HCT116 (cell line): ENCODE measurements around the gene BCAS4. TPM values are rescaled to one million over a fixed set of nuclear protein-coding genes. Genes with fewer than 3 reads are reported as not detected.

ENCODE experiments used
- ATAC-seq: fragments of 200-7000 bp; cut with Tn5 transposase; 2 replicates; pipeline ENCODE4 v1.9.1; 2020; ENCODE audit warnings: mild to moderate bottlenecking, moderate library complexity
- BruUV-seq: library from RNA; stranded (reverse); fragments of 400-500 nt; replicated peaks from 2 replicates; lab custom pipeline; 2021; lab: Mats Ljungman, UMichigan
- CTCF ChIA-PET: fragments of 300-600 bp; sonication (Branson Sonifier 250); formaldehyde crosslinking; loops from one replicate; lab custom pipeline; 2021; ENCODE audit warnings: antibody characterized with exemption; lab: Charles Lee
- POLR2A ChIA-PET: fragments of 300-600, 350-600 bp; sonication (Branson Sonifier 250); formaldehyde crosslinking; loops from one replicate; lab custom pipeline; 2021; ENCODE audit warnings: antibody characterized with exemption; lab: Charles Lee
- RAD21 ChIA-PET, 2 experiments: fragments of 300-600 bp; sonication (Branson Sonifier 250); formaldehyde crosslinking; loops; one replicate each; lab custom pipeline; 2023; ENCODE audit warnings: low total read pairs in 2 of 2; ENCODE audit not compliant: uncharacterized antibody in 2 of 2, unreplicated experiment in 2 of 2, low non-redundant PET in 1 of 2; lab: Charles Lee
- DNase-seq: peaks from one replicate; pipeline ENCODE4 v3.0.0-alpha.2; 2010; ENCODE audit warnings: low read depth, low spot score
- H2AFZ ChIP-seq: fragments of 200-600 bp; shearing (Covaris generic), sonication (generic); 2 replicates; pipeline ENCODE4 v1.6.1; 2017; ENCODE audit warnings: low read depth, mixed run types, mixed read lengths, antibody characterized with exemption, low read length; ENCODE audit not compliant: poor library complexity, severe bottlenecking
- H3K27ac ChIP-seq: 2 replicates; pipeline ENCODE4 v1.5.1; 2012; ENCODE audit warnings: low read depth, low read length
- H3K27me3 ChIP-seq: fragments of 200-600 bp; sonication (generic); 2 replicates; pipeline ENCODE4 v1.6.1; 2016; ENCODE audit warnings: mixed run types, low read length, mixed read lengths; ENCODE audit not compliant: insufficient read depth
- H3K36me3 ChIP-seq, 2 experiments: fragments of 200-500 bp in 1 of 2; fragments of 200-600 bp in 1 of 2; sonication (Bioruptor generic) in 1 of 2; sonication (generic) in 1 of 2; 2 replicates each; pipeline versions ENCODE4 v1.5.1 to v1.6.1; 2014 to 2016; ENCODE audit warnings: low read length in 2 of 2, inconsistent platforms in 1 of 2, mixed read lengths in 1 of 2, mixed run types in 1 of 2; ENCODE audit not compliant: insufficient read depth in 2 of 2, control insufficient read depth in 1 of 2
- H3K4me1 ChIP-seq, 2 experiments: fragments of 200-600 bp in 1 of 2; sonication (generic) in 1 of 2; 2 replicates each; pipeline versions ENCODE4 v1.5.1 to v1.6.1; 2012 to 2017; ENCODE audit warnings: low read length in 2 of 2, inconsistent platforms in 1 of 2, mild to moderate bottlenecking in 1 of 2, mixed read lengths in 1 of 2, mixed run types in 1 of 2, moderate library complexity in 1 of 2; ENCODE audit not compliant: insufficient read depth in 2 of 2, control insufficient read depth in 1 of 2
- H3K4me2 ChIP-seq: fragments of 200-600 bp; sonication (generic); 2 replicates; pipeline ENCODE4 v1.6.1; 2017; ENCODE audit warnings: mixed run types, low read length, mixed read lengths
- H3K4me3 ChIP-seq, 2 experiments: fragments of 200-600 bp in 1 of 2; sonication (generic) in 1 of 2; replicated peaks in 1 of 2; 2 replicates each; pipeline ENCODE4 v1.5.1; 2011 to 2016; ENCODE audit warnings: low read length in 2 of 2, control low read depth in 1 of 2, low read depth in 1 of 2, mild to moderate bottlenecking in 1 of 2, mixed read lengths in 1 of 2, mixed run types in 1 of 2
- H3K79me2 ChIP-seq: fragments of 200-600 bp; sonication (generic); 2 replicates; pipeline ENCODE4 v1.6.1; 2017; ENCODE audit warnings: mild to moderate bottlenecking, mixed run types, low read length, moderate library complexity, mixed read lengths; ENCODE audit not compliant: insufficient read depth
- H3K9ac ChIP-seq: fragments of 200-600 bp; sonication (generic); 2 replicates; pipeline ENCODE4 v1.6.1; 2016; ENCODE audit warnings: low read length, mixed read lengths
- H3K9me2 ChIP-seq: fragments of 200-600 bp; sonication (generic), shearing (Covaris generic); 2 replicates; pipeline ENCODE4 v1.6.1; 2017; ENCODE audit warnings: mixed run types, mild to moderate bottlenecking, moderate library complexity; ENCODE audit not compliant: insufficient read depth
- H3K9me3 ChIP-seq, 2 experiments: fragments of 200-500 bp in 1 of 2; fragments of 200-600 bp in 1 of 2; sonication (Bioruptor generic) in 1 of 2; sonication (generic) in 1 of 2; 2 replicates each; pipeline ENCODE4 v1.6.1; 2014 to 2017; ENCODE audit warnings: low read length in 2 of 2, mixed read lengths in 2 of 2, inconsistent platforms in 1 of 2, low read depth in 1 of 2, mild to moderate bottlenecking in 1 of 2, mixed run types in 1 of 2, moderate library complexity in 1 of 2; ENCODE audit not compliant: control insufficient read depth in 1 of 2, insufficient read depth in 1 of 2
- H4K20me1 ChIP-seq: fragments of 200-600 bp; sonication (generic), shearing (Covaris generic); 2 replicates; pipeline ENCODE4 v1.6.1; 2017; ENCODE audit warnings: mixed run types, mild to moderate bottlenecking, moderate library complexity; ENCODE audit not compliant: insufficient read depth
- CEBPB ChIP-seq: IDR thresholded peaks from 2 replicates; pipeline ENCODE4 v1.6.1; 2012; ENCODE audit warnings: low read depth
- EGR1 ChIP-seq: IDR thresholded peaks from 2 replicates; pipeline ENCODE4 v1.6.1; 2012; ENCODE audit warnings: low read depth
- EZH2 ChIP-seq: fragments of 200-600 bp; sonication (generic); IDR thresholded peaks from 2 replicates; pipeline ENCODE4 v1.6.1; 2017; ENCODE audit warnings: antibody characterized with exemption, mixed run types
- EZH2phosphoT487 ChIP-seq: fragments of 200-600 bp; IDR thresholded peaks from 2 replicates; pipeline ENCODE4 v1.6.1; 2018; ENCODE audit warnings: antibody characterized with exemption, borderline replicate concordance
- FOSL1 ChIP-seq: IDR thresholded peaks from 2 replicates; pipeline ENCODE4 v1.6.1; 2012; ENCODE audit warnings: low read depth
- JUND ChIP-seq: IDR thresholded peaks from 2 replicates; pipeline ENCODE4 v1.6.1; 2012
- POLR2AphosphoS5 ChIP-seq: IDR thresholded peaks from 2 replicates; pipeline ENCODE4 v1.6.1; 2011; ENCODE audit warnings: mild to moderate bottlenecking, low read depth, low read length, moderate library complexity
- RAD21 ChIP-seq: IDR thresholded peaks from 2 replicates; pipeline ENCODE4 v1.6.1; 2012; ENCODE audit warnings: low read depth, mild to moderate bottlenecking
- SP1 ChIP-seq: IDR thresholded peaks from 2 replicates; pipeline ENCODE4 v1.6.1; 2012; ENCODE audit warnings: low read depth
- SRF ChIP-seq: IDR thresholded peaks from 2 replicates; pipeline ENCODE4 v1.6.1; 2012; ENCODE audit warnings: low read depth
- YY1 ChIP-seq: IDR thresholded peaks from 2 replicates; pipeline ENCODE4 v1.6.1; 2011; ENCODE audit warnings: low read length, low read depth, moderate library complexity, mild to moderate bottlenecking; ENCODE audit not compliant: insufficient replicate concordance; ENCODE audit errors: extremely low read depth
- intact Hi-C: fragments of 100-400 bp; cut with micrococcal nuclease; formaldehyde crosslinking; loops from 2 replicates; pipeline ENCODE4 v1.10.0; 2022
- total RNA-seq: library from RNA; stranded (reverse); gene quantifications from one replicate; pipeline ENCODE4 v1.2.1, GENCODE V29; 2021; ENCODE audit not compliant: unreplicated experiment
- TF ChIP-seq, protein P1 (sequence below): IDR thresholded peaks from 2 replicates; pipeline ENCODE4 v1.6.1; 2012; ENCODE audit warnings: low read depth
- TF ChIP-seq, protein P2 (sequence below): IDR thresholded peaks from 2 replicates; pipeline ENCODE4 v1.6.1; 2012
- TF ChIP-seq, protein P3 (sequence below): IDR thresholded peaks from 2 replicates; pipeline ENCODE4 v1.6.1; 2011; ENCODE audit warnings: mild to moderate bottlenecking, low read length, moderate library complexity; ENCODE audit not compliant: insufficient replicate concordance; ENCODE audit errors: extremely low read depth
- TF ChIP-seq, protein P4 (sequence below), 3 experiments: fragments of 200-600 bp in 1 of 3; sonication (generic) in 1 of 3; IDR thresholded peaks in 2 of 3; conservative IDR thresholded peaks in 1 of 3; 2 replicates each; pipeline ENCODE4 v1.5.1; 2012 to 2017; ENCODE audit warnings: low read depth in 2 of 3, low read length in 2 of 3, antibody characterized with exemption in 1 of 3, borderline replicate concordance in 1 of 3, control low read depth in 1 of 3, mild to moderate bottlenecking in 1 of 3, mixed read lengths in 1 of 3, mixed run types in 1 of 3, moderate library complexity in 1 of 3; ENCODE audit not compliant: insufficient read depth in 1 of 3
- TF ChIP-seq, protein P5 (sequence below): IDR thresholded peaks from 2 replicates; pipeline ENCODE4 v1.6.1; 2012

BCAS4 gene
- total RNA-seq, 1 experiment from 2014 or later = 18.9 TPM

DNA sequence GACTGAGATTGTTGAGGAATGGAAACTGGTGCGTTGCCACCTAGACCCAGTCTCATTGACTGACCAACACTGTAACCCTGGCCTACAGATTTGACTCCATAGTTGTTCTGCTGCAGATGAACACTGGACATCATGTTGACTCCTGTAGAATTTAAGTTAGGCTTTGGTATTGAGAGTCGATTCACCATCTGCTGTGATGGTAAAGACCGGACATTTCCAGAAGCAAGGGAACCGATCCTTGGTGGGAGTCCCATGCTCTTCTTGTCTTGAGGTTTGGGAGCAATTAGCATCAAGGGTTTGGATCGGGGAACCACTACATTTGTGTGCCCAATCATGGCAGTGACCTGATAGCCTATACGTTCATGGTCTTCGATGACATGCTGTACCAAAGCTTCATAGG is 98.8 kb downstream of the BCAS4 start:
- no peak overlapping the region for H3K27ac ChIP-seq
- H3K36me3 ChIP-seq = peaks cover 33 to 67% of the 10 kb centered on the region in 2 experiments
- no TSS peak for BruUV-seq
- no peaks in the 10 kb centered on the region for H3K9me3 ChIP-seq
- ChIA-PET CTCF (no interaction called here), RAD21 (no interaction called here), POLR2A (no interaction called here)
- H3K27me3 ChIP-seq = no peaks in the 10 kb centered on the region
- H3K79me2 ChIP-seq = peaks cover 75% of the 10 kb centered on the region
- H3K4me3 ChIP-seq = no peak overlapping the region
- no peak overlapping the region for H3K4me2 ChIP-seq
- intact Hi-C loops = no loop called here
- no peaks in the 10 kb centered on the region for H3K9me2 ChIP-seq
- no peak overlapping the region for H3K9ac ChIP-seq
- TF ChIP-seq, protein P1, sequence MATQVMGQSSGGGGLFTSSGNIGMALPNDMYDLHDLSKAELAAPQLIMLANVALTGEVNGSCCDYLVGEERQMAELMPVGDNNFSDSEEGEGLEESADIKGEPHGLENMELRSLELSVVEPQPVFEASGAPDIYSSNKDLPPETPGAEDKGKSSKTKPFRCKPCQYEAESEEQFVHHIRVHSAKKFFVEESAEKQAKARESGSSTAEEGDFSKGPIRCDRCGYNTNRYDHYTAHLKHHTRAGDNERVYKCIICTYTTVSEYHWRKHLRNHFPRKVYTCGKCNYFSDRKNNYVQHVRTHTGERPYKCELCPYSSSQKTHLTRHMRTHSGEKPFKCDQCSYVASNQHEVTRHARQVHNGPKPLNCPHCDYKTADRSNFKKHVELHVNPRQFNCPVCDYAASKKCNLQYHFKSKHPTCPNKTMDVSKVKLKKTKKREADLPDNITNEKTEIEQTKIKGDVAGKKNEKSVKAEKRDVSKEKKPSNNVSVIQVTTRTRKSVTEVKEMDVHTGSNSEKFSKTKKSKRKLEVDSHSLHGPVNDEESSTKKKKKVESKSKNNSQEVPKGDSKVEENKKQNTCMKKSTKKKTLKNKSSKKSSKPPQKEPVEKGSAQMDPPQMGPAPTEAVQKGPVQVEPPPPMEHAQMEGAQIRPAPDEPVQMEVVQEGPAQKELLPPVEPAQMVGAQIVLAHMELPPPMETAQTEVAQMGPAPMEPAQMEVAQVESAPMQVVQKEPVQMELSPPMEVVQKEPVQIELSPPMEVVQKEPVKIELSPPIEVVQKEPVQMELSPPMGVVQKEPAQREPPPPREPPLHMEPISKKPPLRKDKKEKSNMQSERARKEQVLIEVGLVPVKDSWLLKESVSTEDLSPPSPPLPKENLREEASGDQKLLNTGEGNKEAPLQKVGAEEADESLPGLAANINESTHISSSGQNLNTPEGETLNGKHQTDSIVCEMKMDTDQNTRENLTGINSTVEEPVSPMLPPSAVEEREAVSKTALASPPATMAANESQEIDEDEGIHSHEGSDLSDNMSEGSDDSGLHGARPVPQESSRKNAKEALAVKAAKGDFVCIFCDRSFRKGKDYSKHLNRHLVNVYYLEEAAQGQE = no peak
- TF ChIP-seq SP1 = no peak
- TF ChIP-seq, protein P2, sequence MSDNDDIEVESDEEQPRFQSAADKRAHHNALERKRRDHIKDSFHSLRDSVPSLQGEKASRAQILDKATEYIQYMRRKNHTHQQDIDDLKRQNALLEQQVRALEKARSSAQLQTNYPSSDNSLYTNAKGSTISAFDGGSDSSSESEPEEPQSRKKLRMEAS = no peak
- TF ChIP-seq SRF = no peak
- no peak for TF ChIP-seq YY1
- no peak for TF ChIP-seq FOSL1
- no peak for TF ChIP-seq RAD21
- TF ChIP-seq EGR1 = no peak
- no peak for TF ChIP-seq EZH2
- no peak for TF ChIP-seq POLR2AphosphoS5
- no peak for TF ChIP-seq JUND
- TF ChIP-seq, protein P3, sequence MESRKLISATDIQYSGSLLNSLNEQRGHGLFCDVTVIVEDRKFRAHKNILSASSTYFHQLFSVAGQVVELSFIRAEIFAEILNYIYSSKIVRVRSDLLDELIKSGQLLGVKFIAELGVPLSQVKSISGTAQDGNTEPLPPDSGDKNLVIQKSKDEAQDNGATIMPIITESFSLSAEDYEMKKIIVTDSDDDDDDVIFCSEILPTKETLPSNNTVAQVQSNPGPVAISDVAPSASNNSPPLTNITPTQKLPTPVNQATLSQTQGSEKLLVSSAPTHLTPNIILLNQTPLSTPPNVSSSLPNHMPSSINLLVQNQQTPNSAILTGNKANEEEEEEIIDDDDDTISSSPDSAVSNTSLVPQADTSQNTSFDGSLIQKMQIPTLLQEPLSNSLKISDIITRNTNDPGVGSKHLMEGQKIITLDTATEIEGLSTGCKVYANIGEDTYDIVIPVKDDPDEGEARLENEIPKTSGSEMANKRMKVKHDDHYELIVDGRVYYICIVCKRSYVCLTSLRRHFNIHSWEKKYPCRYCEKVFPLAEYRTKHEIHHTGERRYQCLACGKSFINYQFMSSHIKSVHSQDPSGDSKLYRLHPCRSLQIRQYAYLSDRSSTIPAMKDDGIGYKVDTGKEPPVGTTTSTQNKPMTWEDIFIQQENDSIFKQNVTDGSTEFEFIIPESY = no peak
- TF ChIP-seq, protein P4, sequence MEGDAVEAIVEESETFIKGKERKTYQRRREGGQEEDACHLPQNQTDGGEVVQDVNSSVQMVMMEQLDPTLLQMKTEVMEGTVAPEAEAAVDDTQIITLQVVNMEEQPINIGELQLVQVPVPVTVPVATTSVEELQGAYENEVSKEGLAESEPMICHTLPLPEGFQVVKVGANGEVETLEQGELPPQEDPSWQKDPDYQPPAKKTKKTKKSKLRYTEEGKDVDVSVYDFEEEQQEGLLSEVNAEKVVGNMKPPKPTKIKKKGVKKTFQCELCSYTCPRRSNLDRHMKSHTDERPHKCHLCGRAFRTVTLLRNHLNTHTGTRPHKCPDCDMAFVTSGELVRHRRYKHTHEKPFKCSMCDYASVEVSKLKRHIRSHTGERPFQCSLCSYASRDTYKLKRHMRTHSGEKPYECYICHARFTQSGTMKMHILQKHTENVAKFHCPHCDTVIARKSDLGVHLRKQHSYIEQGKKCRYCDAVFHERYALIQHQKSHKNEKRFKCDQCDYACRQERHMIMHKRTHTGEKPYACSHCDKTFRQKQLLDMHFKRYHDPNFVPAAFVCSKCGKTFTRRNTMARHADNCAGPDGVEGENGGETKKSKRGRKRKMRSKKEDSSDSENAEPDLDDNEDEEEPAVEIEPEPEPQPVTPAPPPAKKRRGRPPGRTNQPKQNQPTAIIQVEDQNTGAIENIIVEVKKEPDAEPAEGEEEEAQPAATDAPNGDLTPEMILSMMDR (IDR thresholded peaks at IDR 0.05 in 2 of 3, conservative IDR thresholded peaks at IDR 0.05 in 1 of 3; ENCODE audit: borderline replicate concordance in 1 of 3, insufficient read depth in 1 of 3, low read depth in 2 of 3, low read length in 2 of 3) = no peak
- TF ChIP-seq CEBPB = no peak
- no peak for TF ChIP-seq EZH2phosphoT487
- TF ChIP-seq, protein P5, sequence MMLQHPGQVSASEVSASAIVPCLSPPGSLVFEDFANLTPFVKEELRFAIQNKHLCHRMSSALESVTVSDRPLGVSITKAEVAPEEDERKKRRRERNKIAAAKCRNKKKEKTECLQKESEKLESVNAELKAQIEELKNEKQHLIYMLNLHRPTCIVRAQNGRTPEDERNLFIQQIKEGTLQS = no peak
- no peak for ATAC-seq
- H2AFZ ChIP-seq = no peak overlapping the region
- no peak for DNase-seq
- H3K4me1 ChIP-seq = no peaks in the 10 kb centered on the region
- H4K20me1 ChIP-seq = peaks cover 10% of the 10 kb centered on the region; the same call in 1 of the 2 replicates
